ENCODE data around the gene AAMP. TPM values are rescaled to one million over a fixed set of nuclear protein-coding genes. Genes with fewer than 3 reads are reported as not detected.
A peak's percentile ranks its signal among the peaks of the same experiment; 100 is the strongest.

AAMP gene
- total RNA-seq, 4 donors from 2014 or later: 91.8 to 151 (median 115) TPM

GRCh38 chr2:218221000-218221399 is 48.9 kb downstream of the AAMP start:
- Histone ChIP-seq H3K4me3 (no peak overlapping the region), H3K27ac (peak overlapping the region in 2 of 4 donors; percentile 8 to 22)

GRCh38 chr2:218219934-218220333 is 50.0 kb downstream of the AAMP start:
- DNase-seq: no peak
- Histone ChIP-seq H3K9me3 (no peaks in the 10 kb centered on the region), H3K4me1 (peaks cover 0 to 63% (median 33%) of the 10 kb centered on the region in 4 donors), H3K4me3 (peak overlapping the region in 3 of 4 donors; percentile 9 to 93 (median 28)), H3K36me3 (peaks cover 0 to 12% (median 0%) of the 10 kb centered on the region in 3 donors), H3K27ac (peak overlapping the region; percentile 3 to 97 (median 69)), H3K27me3 (no peaks in the 10 kb centered on the region)
- TF ChIP-seq POLR2A (IDR thresholded peaks at IDR 0.05): no peak
- no peak for TF ChIP-seq CTCF (IDR thresholded peaks at IDR 0.05)

More at GRCh38 chr2:218221000-218221399, 48.9 kb downstream of the AAMP start:
- no peaks in the 10 kb centered on the region for H3K9me3 ChIP-seq
- TF ChIP-seq POLR2A (IDR thresholded peaks at IDR 0.05) (no peak), CTCF (IDR thresholded peaks at IDR 0.05) (no peak)
- peaks cover 0 to 23% (median 0%) of the 10 kb centered on the region in 3 donors for H3K36me3 ChIP-seq
- H3K4me1 ChIP-seq: peaks cover 0 to 69% (median 35%) of the 10 kb centered on the region in 4 donors
- no peaks in the 10 kb centered on the region for H3K27me3 ChIP-seq
- DNase-seq: peak in 1 of 3 donors; percentile 40

GRCh38 chr2:218218268-218219185 is 51.4 kb downstream of the AAMP start:
- Histone ChIP-seq H3K9me3 (no peaks in the 10 kb centered on the region), H3K27me3 (no peaks in the 10 kb centered on the region), H3K27ac (peak overlapping the region; percentile 96 to 100 (median 96)), H3K4me1 (peaks cover 0 to 59% (median 32%) of the 10 kb centered on the region in 4 donors), H3K4me3 (peak overlapping the region; percentile 72 to 94 (median 92)), H3K36me3 (peaks cover 0 to 7% (median 0%) of the 10 kb centered on the region in 3 donors)
- DNase-seq: peak in 2 of 3 donors; percentile 70 to 75
- TF ChIP-seq CTCF (IDR thresholded peaks at IDR 0.05) (peak in 1 of 6 experiments; percentile 10), POLR2A (IDR thresholded peaks at IDR 0.05) (no peak)

- Histone ChIP-seq H3K9me3 (no peaks in the 10 kb centered on the region), H3K4me1 (peaks cover 0 to 50% (median 28%) of the 10 kb centered on the region in 4 donors), H3K27ac (peak overlapping the region; percentile 96 to 100 (median 96)), H3K4me3 (peak overlapping the region; percentile 72 to 94 (median 92)), H3K36me3 (peaks cover 0 to 7% (median 0%) of the 10 kb centered on the region in 3 donors), H3K27me3 (no peaks in the 10 kb centered on the region)
- TF ChIP-seq CTCF (IDR thresholded peaks at IDR 0.05): no peak
- TF ChIP-seq POLR2A (IDR thresholded peaks at IDR 0.05): peak; percentile 26 to 42
- DNase-seq: peak; percentile 62 to 84 (median 82)
Observed at GRCh38 chr2:218217360-218218267, 52.3 kb downstream of the AAMP start.

Measured in Peyer's patch (tissue), 4 donors.